ENCODE results near the gene DBT.

DBT gene

GRCh38 chr1:100198596-100198995, 51.0 kb downstream of the DBT start:
- no peak for DNase-seq (ENCODE audit: low read depth, low spot score)
- TF ChIP-seq EZH2 (IDR thresholded peaks at IDR 0.05) (no peak), POLR2AphosphoS5 (IDR thresholded peaks at IDR 0.05; ENCODE audit: borderline replicate concordance, low read depth, low read length) (no peak), FOXP2 (optimal IDR thresholded peaks at IDR 0.05; ENCODE audit: control extremely low read depth, extremely low read length, insufficient read depth) (no peak)
- Histone ChIP-seq H3K36me3 (ENCODE audit: insufficient read depth, low read length) (peaks cover 25% of the 10 kb centered on the region), H3K9me3 (ENCODE audit: low read depth, low read length) (no peaks in the 10 kb centered on the region), H3K27ac (no peak overlapping the region), H3K4me3 (no peak overlapping the region), H3K9ac (ENCODE audit: insufficient read length) (no peak overlapping the region)

GRCh38 chr1:100188617-100189016, 61.0 kb downstream of the DBT start:
- no peak for DNase-seq (ENCODE audit: low read depth, low spot score)
- H3K27ac ChIP-seq, result peak overlapping the region; percentile 60

GRCh38 chr1:100187912-100188311, 61.7 kb downstream of the DBT start:
- H3K36me3 ChIP-seq (ENCODE audit: insufficient read depth, low read length), result no peaks in the 10 kb centered on the region
- TF ChIP-seq FOXP2 (optimal IDR thresholded peaks at IDR 0.05; ENCODE audit: control extremely low read depth, extremely low read length, insufficient read depth) (no peak), EZH2 (IDR thresholded peaks at IDR 0.05) (no peak), POLR2AphosphoS5 (IDR thresholded peaks at IDR 0.05; ENCODE audit: borderline replicate concordance, low read depth, low read length) (no peak)

More at GRCh38 chr1:100188617-100189016, 61.0 kb downstream of the DBT start:
- Histone ChIP-seq H3K36me3 (ENCODE audit: insufficient read depth, low read length) (0 out of 2 replicates have a peak, but pooled peaks cover 3% of the 10 kb centered on the region), H3K9me3 (ENCODE audit: low read depth, low read length) (no peaks in the 10 kb centered on the region), H3K4me3 (no peak overlapping the region), H3K9ac (ENCODE audit: insufficient read length) (no peak overlapping the region)
- TF ChIP-seq FOXP2 (optimal IDR thresholded peaks at IDR 0.05; ENCODE audit: control extremely low read depth, extremely low read length, insufficient read depth) (no peak), POLR2AphosphoS5 (IDR thresholded peaks at IDR 0.05; ENCODE audit: borderline replicate concordance, low read depth, low read length) (no peak), EZH2 (IDR thresholded peaks at IDR 0.05) (no peak)

GRCh38 chr1:100184536-100184935, 65.1 kb downstream of the DBT start:
- H3K27ac ChIP-seq, result no peak overlapping the region
- no peaks in the 10 kb centered on the region for H3K9me3 ChIP-seq (ENCODE audit: low read depth, low read length)
- no peak overlapping the region for H3K4me3 ChIP-seq
- no peaks in the 10 kb centered on the region for H3K36me3 ChIP-seq (ENCODE audit: insufficient read depth, low read length)
- no peak for TF ChIP-seq FOXP2 (optimal IDR thresholded peaks at IDR 0.05; ENCODE audit: control extremely low read depth, extremely low read length, insufficient read depth)
- TF ChIP-seq POLR2AphosphoS5 (IDR thresholded peaks at IDR 0.05; ENCODE audit: borderline replicate concordance, low read depth, low read length), result no peak
- TF ChIP-seq EZH2 (IDR thresholded peaks at IDR 0.05), result no peak
- H3K9ac ChIP-seq (ENCODE audit: insufficient read length), result no peak overlapping the region
- no peak for DNase-seq (ENCODE audit: low read depth, low spot score)

More at GRCh38 chr1:100187912-100188311, 61.7 kb downstream of the DBT start:
- Histone ChIP-seq H3K27ac (no peak overlapping the region), H3K9ac (ENCODE audit: insufficient read length) (no peak overlapping the region), H3K9me3 (ENCODE audit: low read depth, low read length) (no peaks in the 10 kb centered on the region), H3K4me3 (no peak overlapping the region)
- no peak for DNase-seq (ENCODE audit: low read depth, low spot score)

- no peak for DNase-seq (ENCODE audit: low read depth, low spot score)
- no peak overlapping the region for H3K4me3 ChIP-seq
- TF ChIP-seq EZH2 (IDR thresholded peaks at IDR 0.05), result no peak
- no peak for TF ChIP-seq FOXP2 (optimal IDR thresholded peaks at IDR 0.05; ENCODE audit: control extremely low read depth, extremely low read length, insufficient read depth)
- TF ChIP-seq POLR2AphosphoS5 (IDR thresholded peaks at IDR 0.05; ENCODE audit: borderline replicate concordance, low read depth, low read length), result no peak
- H3K9me3 ChIP-seq (ENCODE audit: low read depth, low read length), result no peaks in the 10 kb centered on the region
- no peak overlapping the region for H3K27ac ChIP-seq
- H3K9ac ChIP-seq (ENCODE audit: insufficient read length), result no peak overlapping the region
- no peaks in the 10 kb centered on the region for H3K36me3 ChIP-seq (ENCODE audit: insufficient read depth, low read length)
Measured at GRCh38 chr1:100183370-100183769, 66.3 kb downstream of the DBT start.

GRCh38 chr1:100178091-100178490, 71.5 kb downstream of the DBT start, which contains the start of gene LRRC39:
TSS of gene LRRC39 (minus strand) at chr1:100178256. CDS start at chr1:100168516, 9,740 bp downstream.
- no peak for TF ChIP-seq FOXP2 (optimal IDR thresholded peaks at IDR 0.05; ENCODE audit: control extremely low read depth, extremely low read length, insufficient read depth)
- no peak for TF ChIP-seq EZH2 (IDR thresholded peaks at IDR 0.05)
- TF ChIP-seq POLR2AphosphoS5 (IDR thresholded peaks at IDR 0.05; ENCODE audit: borderline replicate concordance, low read depth, low read length), result no peak
- no peak for DNase-seq (ENCODE audit: low read depth, low spot score)
- Histone ChIP-seq H3K9ac (ENCODE audit: insufficient read length) (no peak within 1 kb of the TSS), H3K4me3 (no peak within 1 kb of the TSS), H3K27ac (no peak within 1 kb of the TSS), H3K9me3 (ENCODE audit: low read depth, low read length) (no peaks in the 10 kb centered on the region), H3K36me3 (ENCODE audit: insufficient read depth, low read length) (no peaks in the 10 kb centered on the region)

- Histone ChIP-seq H3K27ac (no peak overlapping the region), H3K36me3 (ENCODE audit: insufficient read depth, low read length) (no peaks in the 10 kb centered on the region), H3K4me3 (no peak overlapping the region), H3K9ac (ENCODE audit: insufficient read length) (no peak overlapping the region), H3K9me3 (ENCODE audit: low read depth, low read length) (no peaks in the 10 kb centered on the region)
- DNase-seq (ENCODE audit: low read depth, low spot score), result no peak
- TF ChIP-seq FOXP2 (optimal IDR thresholded peaks at IDR 0.05; ENCODE audit: control extremely low read depth, extremely low read length, insufficient read depth), result no peak
Measured at GRCh38 chr1:100177295-100178041, 72.2 kb downstream of the DBT start.

- DNase-seq (ENCODE audit: low read depth, low spot score), result no peak
- Histone ChIP-seq H3K9ac (ENCODE audit: insufficient read length) (no peak overlapping the region), H3K4me3 (no peak overlapping the region), H3K36me3 (ENCODE audit: insufficient read depth, low read length) (no peaks in the 10 kb centered on the region), H3K9me3 (ENCODE audit: low read depth, low read length) (no peaks in the 10 kb centered on the region), H3K27ac (no peak overlapping the region)
- no peak for TF ChIP-seq EZH2 (IDR thresholded peaks at IDR 0.05)
- no peak for TF ChIP-seq FOXP2 (optimal IDR thresholded peaks at IDR 0.05; ENCODE audit: control extremely low read depth, extremely low read length, insufficient read depth)
- TF ChIP-seq POLR2AphosphoS5 (IDR thresholded peaks at IDR 0.05; ENCODE audit: borderline replicate concordance, low read depth, low read length), result no peak
Measured at GRCh38 chr1:100168051-100168450, 81.6 kb downstream of the DBT start.
